CD8-positive, alpha-beta memory T cell (primary cell): ENCODE results near the gene SRD5A1. TPM values are rescaled to one million over a fixed set of nuclear protein-coding genes. Genes with fewer than 3 reads are reported as not detected.

Experiments used
- polyA plus RNA-seq: library from polyadenylated mRNA; unstranded; fragments of 300-500 nt; fragmentation: Illumina TruSeq; gene quantifications from one replicate; pipeline ENCODE4 v1.2.3, GENCODE V29; 2021
- total RNA-seq, 2 experiments: library from RNA; stranded (reverse); gene quantifications; one replicate each; pipeline ENCODE4 v1.2.3, GENCODE V29; 2021

Gene SRD5A1
- total and polyA plus RNA-seq, 3 experiments from 2014 or later: 7.2 to 17.1 (median 16.2) TPM

Other genes starting within 250 kb of the SRD5A1 start
- gene UBE2QL1, start 184.6 kb upstream of the SRD5A1 start, total RNA-seq: not detected
- gene UBE2QL1, start 184.6 kb upstream of the SRD5A1 start, polyA plus RNA-seq: not detected
- 100 to 1,000 TPM; 120 to 124 TPM for gene NSUN2, start 396 bp upstream of the SRD5A1 start, total RNA-seq
- gene NSUN2, start 396 bp upstream of the SRD5A1 start, polyA plus RNA-seq: 40.5 TPM
- gene TENT4A, start 80.0 kb downstream of the SRD5A1 start, total RNA-seq: 10 to 100 TPM; 25.6 to 28.4 TPM
- gene TENT4A, start 80.0 kb downstream of the SRD5A1 start, polyA plus RNA-seq: 1.1 TPM